Activated naive CD4-positive, alpha-beta T cell (primary cell): ENCODE data around the gene NLRP4.

Source experiments
- DNase-seq, 4 experiments: peaks; one replicate each; lab custom pipeline; 2025; lab: John Stamatoyannopoulos, UW

The NLRP4 gene, protein sequence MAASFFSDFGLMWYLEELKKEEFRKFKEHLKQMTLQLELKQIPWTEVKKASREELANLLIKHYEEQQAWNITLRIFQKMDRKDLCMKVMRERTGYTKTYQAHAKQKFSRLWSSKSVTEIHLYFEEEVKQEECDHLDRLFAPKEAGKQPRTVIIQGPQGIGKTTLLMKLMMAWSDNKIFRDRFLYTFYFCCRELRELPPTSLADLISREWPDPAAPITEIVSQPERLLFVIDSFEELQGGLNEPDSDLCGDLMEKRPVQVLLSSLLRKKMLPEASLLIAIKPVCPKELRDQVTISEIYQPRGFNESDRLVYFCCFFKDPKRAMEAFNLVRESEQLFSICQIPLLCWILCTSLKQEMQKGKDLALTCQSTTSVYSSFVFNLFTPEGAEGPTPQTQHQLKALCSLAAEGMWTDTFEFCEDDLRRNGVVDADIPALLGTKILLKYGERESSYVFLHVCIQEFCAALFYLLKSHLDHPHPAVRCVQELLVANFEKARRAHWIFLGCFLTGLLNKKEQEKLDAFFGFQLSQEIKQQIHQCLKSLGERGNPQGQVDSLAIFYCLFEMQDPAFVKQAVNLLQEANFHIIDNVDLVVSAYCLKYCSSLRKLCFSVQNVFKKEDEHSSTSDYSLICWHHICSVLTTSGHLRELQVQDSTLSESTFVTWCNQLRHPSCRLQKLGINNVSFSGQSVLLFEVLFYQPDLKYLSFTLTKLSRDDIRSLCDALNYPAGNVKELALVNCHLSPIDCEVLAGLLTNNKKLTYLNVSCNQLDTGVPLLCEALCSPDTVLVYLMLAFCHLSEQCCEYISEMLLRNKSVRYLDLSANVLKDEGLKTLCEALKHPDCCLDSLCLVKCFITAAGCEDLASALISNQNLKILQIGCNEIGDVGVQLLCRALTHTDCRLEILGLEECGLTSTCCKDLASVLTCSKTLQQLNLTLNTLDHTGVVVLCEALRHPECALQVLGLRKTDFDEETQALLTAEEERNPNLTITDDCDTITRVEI

DNA sequence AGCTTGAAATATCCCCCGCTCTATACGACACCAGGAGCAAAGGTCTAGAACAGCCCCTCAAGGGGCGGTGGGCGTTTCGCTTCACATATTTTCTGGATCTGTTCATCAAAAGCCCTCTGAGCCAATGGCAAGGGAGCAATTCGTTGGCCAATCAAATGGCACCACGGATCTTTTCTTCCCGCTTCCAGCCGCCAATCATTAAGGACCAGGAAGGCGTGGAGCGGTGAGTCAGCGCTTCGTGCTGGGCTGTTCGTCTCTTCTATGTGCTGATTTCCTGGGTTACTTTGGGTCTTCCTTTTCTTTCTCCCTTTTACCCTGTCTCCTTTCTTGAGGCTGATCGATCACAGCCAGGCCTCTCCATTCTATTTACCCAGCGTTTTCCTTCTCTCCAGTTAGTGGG is at the start of gene NLRP4:
Gene NLRP4 (plus strand): TSS at position 201 of the 400 bp plus-strand sequence. CDS start 15,541 bp downstream, outside the sequence.
- no peak for DNase-seq

DNA sequence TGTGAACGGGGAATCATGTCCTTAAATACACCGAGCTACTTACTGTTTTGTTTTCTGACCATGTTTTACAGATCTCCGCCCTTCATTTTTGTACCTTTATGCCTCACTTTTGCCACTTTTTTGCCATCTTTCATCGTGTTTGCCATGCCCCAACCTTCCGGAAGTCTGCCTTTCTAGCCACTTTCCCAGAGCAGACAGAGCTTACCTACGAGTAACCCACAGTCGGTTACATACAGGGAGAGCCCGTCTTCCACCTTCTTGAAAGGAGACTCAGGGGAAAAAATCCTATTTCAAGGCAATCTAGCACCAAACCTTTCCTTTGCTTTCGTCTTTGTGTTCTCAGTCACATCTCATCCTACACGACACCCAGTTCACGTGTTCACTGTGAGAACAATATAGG is 41.3 kb upstream of the NLRP4 start:
- no peak for DNase-seq

DNA sequence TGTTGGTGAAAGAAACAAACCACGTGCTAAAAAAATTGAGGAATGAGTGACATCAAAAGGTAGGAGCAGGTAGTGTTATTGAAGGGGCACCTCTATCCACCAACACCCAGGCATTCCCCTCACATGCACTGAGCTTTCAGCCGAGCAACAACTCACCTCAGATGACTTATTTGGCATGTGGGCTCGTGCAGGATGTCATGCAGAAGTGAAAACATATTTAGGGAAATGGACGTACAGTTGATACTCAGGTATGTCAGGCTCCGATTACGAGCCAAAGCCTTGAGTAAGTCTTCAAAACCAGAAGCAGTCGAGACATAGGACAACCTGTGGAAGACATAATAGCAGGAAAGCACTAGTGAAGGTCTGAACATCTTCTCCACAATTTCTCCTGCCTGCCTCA is 34.9 kb upstream of the NLRP4 start:
- DNase-seq: no peak

DNA sequence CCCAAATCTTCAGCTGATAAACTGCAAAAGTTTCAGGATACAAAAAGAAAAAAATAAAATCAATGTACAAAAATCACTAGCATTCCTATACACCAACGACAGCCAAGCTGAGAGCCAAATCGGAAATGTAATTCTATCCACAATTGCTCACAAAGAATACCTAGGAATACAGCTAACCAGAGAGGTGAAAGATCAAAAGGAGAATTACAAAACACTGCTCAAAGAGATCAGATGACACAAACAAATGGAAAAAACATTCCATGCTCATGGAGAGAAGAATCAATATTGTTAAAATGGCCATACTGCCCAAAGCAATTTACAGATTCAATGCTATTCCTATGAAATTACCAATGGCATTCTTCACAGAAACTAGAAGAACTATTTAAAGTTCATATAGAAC is 34.1 kb upstream of the NLRP4 start:
- no peak for DNase-seq

DNA sequence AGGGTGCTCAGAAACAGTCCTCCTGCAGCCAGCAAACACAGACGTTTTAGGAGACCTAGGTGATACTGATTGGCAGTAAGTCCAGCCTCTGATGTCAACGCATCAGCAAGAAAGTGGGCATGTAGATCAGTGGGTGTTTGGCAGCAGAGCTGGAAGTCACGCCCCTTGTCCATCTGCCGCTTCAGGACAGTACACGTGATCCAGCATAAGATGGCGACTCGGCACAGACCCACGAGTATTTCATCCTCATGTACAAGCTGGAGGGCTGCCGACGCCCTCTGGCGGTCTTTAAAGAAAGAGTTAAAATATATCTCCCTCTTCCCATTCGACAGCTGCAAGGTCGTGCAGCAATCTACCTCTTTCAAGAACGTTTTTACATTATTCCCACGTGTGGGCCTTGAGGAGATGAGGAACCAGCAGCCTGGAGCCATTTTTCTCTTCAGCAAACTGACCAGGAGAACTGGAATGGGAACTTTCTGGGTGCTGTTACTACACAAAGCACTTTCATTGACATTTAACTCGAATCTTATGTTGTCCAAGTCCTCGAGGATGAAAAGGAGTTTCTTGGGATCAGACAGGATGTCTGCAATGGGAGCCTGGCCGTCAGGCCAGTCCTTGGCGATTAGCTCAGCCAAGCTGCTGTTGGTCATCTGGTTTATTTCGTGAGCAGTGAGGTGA is 26.8 kb upstream of the NLRP4 start:
- peak in 1 of 4 experiments; percentile 0 for DNase-seq

DNA sequence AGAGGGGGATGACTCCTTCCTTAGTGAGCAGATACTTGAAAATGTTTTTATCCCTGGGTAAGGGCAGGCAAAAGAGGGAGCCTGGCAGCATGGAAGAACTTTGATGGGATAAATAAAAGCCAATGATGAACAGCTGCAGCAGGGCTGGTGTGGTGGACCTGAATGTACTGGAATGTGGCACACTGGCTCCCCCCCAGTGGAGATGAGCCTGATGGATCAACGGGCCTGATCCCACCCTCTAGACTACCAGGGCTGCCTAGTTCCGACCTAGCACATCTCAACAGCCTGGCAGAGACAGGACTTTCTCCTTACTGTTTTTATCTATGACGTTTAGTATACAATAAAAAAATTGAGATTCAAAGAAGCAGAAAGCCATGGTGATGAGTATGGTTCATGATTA is 25.0 kb upstream of the NLRP4 start:
- no peak for DNase-seq

DNA sequence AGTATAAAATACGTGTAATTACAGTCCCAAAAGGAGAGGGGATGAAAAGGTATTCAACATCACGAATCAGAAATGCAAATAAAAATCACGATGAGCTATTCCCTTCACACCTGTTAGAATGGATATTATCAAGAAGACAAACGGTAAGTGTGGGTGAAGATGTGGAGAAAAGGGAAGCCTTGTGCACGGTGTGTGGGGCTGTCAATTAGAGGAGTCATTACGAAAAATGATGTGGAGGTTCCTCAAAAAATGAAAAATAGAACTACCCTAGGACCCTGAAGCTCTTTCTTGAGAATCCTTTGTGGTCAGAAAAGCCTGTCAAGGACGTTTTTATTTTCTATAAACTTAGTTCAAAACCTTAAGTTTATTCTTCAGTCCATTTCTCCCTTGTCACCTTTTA is 23.9 kb upstream of the NLRP4 start:
- no peak for DNase-seq

DNA sequence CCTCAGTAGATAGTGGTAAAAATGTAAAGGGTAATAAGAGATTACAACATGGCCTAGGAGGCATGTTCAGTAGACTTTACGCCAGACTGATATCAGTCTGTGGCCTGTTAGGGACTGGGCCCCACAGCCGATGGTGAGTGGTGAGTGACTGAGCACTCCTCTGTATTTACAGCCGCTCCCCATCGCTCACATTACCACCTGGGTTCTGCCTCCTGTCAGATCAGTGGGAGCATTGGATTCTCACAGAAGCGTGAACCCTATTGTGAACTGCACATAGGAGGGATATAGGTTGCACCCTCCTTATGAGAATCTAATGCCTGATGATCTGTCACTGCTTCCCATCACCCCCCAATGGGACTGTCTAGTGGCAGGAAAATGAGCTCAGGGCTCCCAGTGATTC is 22.4 kb upstream of the NLRP4 start:
- no peak for DNase-seq

DNA sequence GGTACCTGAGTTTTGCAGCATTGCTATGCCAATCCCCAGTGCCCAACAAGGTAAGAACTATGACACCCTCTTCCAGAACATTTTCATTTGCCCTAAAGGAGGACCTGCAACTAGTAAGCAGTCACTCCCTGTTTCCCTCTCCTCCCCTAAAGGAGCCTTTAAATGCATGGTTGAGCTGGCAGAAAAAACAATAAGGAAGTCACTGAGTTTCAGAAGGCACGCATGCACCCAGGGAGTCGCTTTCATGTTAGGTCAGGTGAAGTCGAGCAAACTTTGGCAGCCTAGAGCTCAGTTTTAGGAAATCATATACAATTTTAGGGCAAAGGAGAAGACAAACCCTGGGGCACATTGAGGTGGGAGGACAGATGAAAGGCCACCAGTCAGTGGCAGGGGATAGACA is 16.3 kb upstream of the NLRP4 start:
- DNase-seq: no peak

DNA sequence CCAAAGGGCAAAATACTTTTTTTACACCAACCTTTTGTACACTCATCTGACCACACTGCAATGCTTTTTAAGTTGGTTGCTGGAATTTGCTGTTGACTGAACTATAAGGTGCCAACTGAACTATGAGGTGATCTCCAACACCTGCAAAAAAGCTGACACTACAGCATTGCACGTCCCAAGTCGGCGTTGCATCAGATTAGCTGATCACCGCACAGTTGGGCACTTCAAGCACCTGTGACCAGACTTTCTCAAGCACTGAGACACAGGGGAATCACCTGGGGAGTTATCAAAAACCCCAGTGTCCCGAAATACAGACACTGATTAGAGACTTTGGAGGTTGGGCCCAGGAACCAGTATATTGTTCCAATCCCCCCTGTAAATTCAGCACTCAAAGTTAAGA is 5.7 kb upstream of the NLRP4 start:
- DNase-seq: no peak

DNA sequence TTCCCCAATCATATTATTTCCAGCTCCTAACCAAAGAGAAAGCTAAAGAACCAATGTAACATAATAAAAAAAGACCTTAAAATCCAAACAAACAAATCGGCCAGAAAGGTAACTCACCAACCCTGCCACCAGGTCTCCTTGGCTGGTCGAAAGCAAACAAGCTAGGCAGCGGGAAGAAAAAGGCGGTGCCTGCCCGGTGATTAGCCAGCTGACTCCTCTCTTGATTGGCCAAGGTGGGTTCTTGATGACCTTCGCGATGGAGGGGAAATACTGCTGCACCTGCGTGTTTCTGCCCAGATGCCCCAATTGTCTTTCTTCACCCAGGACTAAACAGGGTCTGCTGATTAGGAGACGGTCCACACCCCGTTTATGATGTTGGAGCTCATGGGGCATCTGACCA is 4.5 kb upstream of the NLRP4 start, which contains the start of gene NLRP11:
Gene NLRP11 (minus strand): TSS at position 154 of the 400 bp plus-strand sequence. CDS start 13,825 bp downstream, outside the sequence.
- DNase-seq: no peak

DNA sequence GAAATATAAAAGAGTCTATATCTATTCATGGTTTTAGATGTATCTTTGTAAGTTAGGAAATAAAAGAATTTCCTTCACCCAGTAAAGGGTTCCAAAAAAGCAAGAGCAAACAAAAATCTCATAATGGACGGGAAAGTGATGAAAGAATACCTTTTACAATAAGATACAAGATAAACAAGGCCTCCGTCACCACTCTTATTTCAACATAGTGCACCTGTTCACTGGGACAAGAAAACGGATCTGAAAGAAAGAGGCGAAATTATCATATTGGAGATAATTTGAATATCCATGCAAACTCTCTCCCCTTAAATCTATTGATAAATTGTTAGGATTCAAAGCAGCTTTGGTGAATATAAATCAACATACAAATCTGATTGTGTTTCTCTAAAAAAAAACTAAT is 3.7 kb upstream of the NLRP4 start:
- DNase-seq: no peak

DNA sequence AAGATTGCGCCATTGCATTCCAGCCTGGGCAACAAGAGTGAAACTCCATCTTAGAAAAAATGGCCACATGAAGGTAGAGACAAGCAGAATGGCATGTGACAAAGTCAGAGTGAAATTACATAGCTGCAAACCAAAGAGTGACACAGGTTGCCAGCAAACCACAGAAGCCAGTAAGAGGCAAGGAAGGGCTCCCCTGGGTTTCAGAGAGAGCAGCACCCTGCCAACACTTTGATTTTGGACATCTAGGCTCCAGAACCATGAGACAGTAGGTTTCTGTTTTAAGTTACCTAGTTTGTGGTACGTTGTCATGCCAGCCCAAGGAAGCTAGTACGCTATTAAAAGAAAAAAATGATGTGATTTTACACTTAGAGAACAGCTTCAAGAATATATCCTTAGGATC is 1.9 kb downstream of the NLRP4 start:
- DNase-seq: no peak

DNA sequence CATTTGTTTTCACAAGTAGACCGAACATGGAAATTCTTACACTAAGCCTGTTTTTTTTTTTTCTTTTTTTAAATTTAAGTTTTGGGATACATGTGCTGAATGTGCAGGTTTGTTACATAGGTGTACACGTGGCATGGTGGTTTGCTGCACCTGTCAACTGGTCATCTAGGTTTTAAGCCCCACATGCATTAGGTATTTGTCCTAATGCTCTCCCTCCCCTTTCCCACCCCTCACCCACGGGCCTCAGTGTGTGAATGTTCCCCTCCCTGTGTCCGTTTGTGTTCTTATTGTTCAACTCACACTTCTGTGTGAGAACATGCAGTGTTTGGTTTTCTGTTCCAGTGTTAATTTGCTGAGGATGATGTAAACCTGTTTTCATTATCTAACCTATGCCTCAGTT is 2.6 kb downstream of the NLRP4 start:
- DNase-seq: no peak

DNA sequence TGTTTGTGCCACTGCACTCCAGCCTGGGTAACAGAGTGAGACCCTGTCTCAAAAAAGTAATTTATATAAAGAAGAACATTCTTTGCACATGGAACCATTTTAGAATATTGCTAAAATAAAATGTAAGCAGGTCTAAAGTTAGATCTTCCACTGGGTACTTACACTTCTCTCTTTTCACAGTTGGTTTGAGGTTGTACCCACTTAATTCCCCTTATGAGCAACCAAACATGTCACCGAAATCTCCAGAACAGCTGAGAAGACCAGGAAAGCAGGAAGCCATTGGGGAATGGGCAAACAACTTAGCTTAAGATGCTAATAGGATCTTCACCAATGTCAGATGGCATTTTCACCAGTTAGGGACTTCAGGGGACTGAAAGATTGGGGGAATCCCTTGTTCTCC is 18.8 kb downstream of the NLRP4 start:
- DNase-seq: no peak

DNA sequence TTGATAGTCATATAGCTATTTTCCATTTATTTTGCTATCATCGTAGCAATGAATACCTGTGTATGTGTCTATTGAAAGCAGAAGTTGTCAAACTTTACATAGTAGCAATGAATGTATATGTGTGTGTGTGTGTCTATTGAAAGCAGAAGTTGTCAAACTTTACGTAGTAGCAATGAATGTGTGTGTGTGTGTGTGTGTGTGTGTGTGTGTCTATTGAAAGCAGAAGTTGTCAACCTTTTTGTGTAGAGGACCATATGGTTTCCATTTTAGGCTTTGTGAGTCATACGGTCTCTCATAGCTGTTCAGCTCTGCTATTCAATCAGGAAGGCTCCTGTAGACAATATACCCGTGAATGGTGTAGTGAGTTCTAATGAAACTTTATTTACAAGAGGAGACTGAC is 20.8 kb downstream of the NLRP4 start:
- DNase-seq: no peak

DNA sequence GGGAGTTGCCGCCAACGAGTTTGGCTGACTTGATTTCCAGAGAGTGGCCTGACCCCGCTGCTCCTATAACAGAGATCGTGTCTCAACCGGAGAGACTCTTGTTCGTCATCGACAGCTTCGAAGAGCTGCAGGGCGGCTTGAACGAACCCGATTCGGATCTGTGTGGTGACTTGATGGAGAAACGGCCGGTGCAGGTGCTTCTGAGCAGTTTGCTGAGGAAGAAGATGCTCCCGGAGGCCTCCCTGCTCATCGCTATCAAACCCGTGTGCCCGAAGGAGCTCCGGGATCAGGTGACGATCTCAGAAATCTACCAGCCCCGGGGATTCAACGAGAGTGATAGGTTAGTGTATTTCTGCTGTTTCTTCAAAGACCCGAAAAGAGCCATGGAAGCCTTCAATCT is 21.6 kb downstream of the NLRP4 start:
- no peak for DNase-seq

DNA sequence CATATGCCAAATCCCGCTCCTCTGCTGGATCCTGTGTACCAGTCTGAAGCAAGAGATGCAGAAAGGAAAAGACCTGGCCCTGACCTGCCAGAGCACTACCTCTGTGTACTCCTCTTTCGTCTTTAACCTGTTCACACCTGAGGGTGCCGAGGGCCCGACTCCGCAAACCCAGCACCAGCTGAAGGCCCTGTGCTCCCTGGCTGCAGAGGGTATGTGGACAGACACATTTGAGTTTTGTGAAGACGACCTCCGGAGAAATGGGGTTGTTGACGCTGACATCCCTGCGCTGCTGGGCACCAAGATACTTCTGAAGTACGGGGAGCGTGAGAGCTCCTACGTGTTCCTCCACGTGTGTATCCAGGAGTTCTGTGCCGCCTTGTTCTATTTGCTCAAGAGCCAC is 22.1 kb downstream of the NLRP4 start:
- no peak for DNase-seq

DNA sequence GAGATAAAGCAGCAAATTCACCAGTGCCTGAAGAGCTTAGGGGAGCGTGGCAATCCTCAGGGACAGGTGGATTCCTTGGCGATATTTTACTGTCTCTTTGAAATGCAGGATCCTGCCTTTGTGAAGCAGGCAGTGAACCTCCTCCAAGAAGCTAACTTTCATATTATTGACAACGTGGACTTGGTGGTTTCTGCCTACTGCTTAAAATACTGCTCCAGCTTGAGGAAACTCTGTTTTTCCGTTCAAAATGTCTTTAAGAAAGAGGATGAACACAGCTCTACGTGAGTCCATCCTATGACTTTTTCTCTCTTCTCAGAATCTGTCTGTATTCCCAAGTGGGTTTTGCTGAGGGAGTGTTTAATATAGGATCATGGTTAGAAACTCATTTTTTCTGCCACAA is 22.6 kb downstream of the NLRP4 start:
- no peak for DNase-seq

DNA sequence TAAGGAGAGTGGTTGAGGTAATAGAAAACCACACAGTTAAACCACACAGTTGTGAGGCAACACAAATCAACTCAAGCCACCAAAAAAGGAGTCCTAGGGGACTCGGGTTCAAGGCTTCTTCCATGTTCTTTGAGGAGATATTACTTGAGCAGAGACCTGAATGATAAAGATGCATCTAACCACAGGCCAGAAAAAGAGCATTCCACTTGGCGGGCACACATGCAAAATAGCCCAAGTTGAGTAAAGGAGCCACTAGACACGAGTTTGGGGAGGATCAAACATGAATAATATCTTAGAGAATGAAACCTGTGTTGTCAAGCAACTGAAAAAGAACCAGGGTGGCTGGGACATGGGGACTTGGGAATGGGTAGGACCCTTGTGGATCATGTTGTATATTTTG is 30.2 kb downstream of the NLRP4 start:
- DNase-seq: no peak

DNA sequence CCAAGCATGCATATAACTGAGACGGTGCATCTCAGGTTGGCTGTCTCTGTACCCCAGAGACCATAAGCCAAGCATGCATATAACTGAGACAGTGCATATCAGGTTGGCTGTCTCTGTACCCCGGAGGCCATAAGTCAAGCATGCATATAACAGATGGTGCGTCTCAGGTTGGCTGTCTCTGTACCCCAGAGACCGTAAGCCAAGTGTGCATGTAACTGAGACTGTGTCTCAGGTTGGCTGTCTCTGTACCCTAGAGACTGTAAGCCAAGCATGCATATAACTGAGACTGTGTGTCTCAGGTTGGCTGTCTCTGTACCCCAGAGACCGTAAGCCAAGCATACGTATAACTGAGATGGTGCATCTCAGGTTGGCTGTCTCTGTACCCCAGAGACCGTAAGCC is 30.8 kb downstream of the NLRP4 start:
- DNase-seq: no peak

DNA sequence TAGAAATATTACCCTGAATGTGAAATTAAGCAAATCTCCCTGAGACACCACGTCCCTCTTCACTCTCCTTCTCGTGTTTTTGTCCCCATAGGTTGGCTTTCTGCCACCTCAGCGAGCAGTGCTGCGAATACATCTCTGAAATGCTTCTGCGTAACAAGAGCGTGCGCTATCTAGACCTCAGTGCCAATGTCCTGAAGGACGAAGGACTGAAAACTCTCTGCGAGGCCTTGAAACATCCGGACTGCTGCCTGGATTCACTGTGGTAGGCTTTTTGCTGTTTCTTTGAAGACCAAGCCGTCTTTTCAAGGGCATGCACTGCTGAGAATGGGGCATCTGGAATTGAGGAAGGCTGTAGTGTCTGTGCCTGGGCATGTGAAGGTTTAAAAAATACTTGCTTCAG is 34.4 kb downstream of the NLRP4 start:
- DNase-seq: no peak
